ENCODE data around the gene ARAP1.

Gene ARAP1

GRCh38 chr11:72639502-72640375 lies 112.5 kb downstream of the ARAP1 start:
- TF ChIP-seq EZH2phosphoT487 (IDR thresholded peaks at IDR 0.05; ENCODE audit: borderline replicate concordance): no peak
- TF ChIP-seq CTCF (conservative IDR thresholded peaks at IDR 0.05; ENCODE audit: low read length): no peak
- H3K36me3 ChIP-seq (ENCODE audit: insufficient read depth, low read length): no peaks in the 10 kb centered on the region
- no peaks in the 10 kb centered on the region for H4K20me1 ChIP-seq (ENCODE audit: insufficient read depth, low read length, poor library complexity, severe bottlenecking)
- H3F3A ChIP-seq (ENCODE audit: low read depth): no peaks in the 10 kb centered on the region
- H3K27me3 ChIP-seq (ENCODE audit: insufficient read depth, low read length, poor library complexity, severe bottlenecking): no peaks in the 10 kb centered on the region
- H3K9me2 ChIP-seq (replicated peaks; ENCODE audit: low read depth, low read length): no peaks in the 10 kb centered on the region
- H3K79me2 ChIP-seq (ENCODE audit: insufficient read depth, low read length): no peaks in the 10 kb centered on the region
- H2AFZ ChIP-seq (ENCODE audit: low read length): no peak overlapping the region
- H3K9me3 ChIP-seq (ENCODE audit: insufficient read depth, low read depth, low read length): no peaks in the 10 kb centered on the region
- H3K9ac ChIP-seq (ENCODE audit: low read depth, low read length, poor library complexity, severe bottlenecking): no peak overlapping the region
- no peak overlapping the region for H3K4me3 ChIP-seq (ENCODE audit: low read length, poor library complexity, severe bottlenecking)
- no peak overlapping the region for H3K4me2 ChIP-seq (ENCODE audit: low read depth, low read length, poor library complexity, severe bottlenecking)
- peaks cover 2% of the 10 kb centered on the region for H3K4me1 ChIP-seq (ENCODE audit: insufficient read depth, low read length, poor library complexity, severe bottlenecking)

GRCh38 chr11:72637926-72638325 lies 114.3 kb downstream of the ARAP1 start:
- no peaks in the 10 kb centered on the region for H3F3A ChIP-seq (ENCODE audit: low read depth)
- H3K4me2 ChIP-seq (ENCODE audit: low read depth, low read length, poor library complexity, severe bottlenecking): no peak overlapping the region
- no peaks in the 10 kb centered on the region for H3K9me3 ChIP-seq (ENCODE audit: insufficient read depth, low read depth, low read length)
- no peaks in the 10 kb centered on the region for H3K36me3 ChIP-seq (ENCODE audit: insufficient read depth, low read length)
- H3K9me2 ChIP-seq (replicated peaks; ENCODE audit: low read depth, low read length): no peaks in the 10 kb centered on the region
- H3K9ac ChIP-seq (ENCODE audit: low read depth, low read length, poor library complexity, severe bottlenecking): no peak overlapping the region
- H3K4me1 ChIP-seq (ENCODE audit: insufficient read depth, low read length, poor library complexity, severe bottlenecking): peaks cover 2% of the 10 kb centered on the region
- no peaks in the 10 kb centered on the region for H3K27me3 ChIP-seq (ENCODE audit: insufficient read depth, low read length, poor library complexity, severe bottlenecking)
- TF ChIP-seq CTCF (conservative IDR thresholded peaks at IDR 0.05; ENCODE audit: low read length): no peak
- no peak for TF ChIP-seq EZH2phosphoT487 (IDR thresholded peaks at IDR 0.05; ENCODE audit: borderline replicate concordance)
- no peak overlapping the region for H2AFZ ChIP-seq (ENCODE audit: low read length)
- no peaks in the 10 kb centered on the region for H3K79me2 ChIP-seq (ENCODE audit: insufficient read depth, low read length)
- H3K4me3 ChIP-seq (ENCODE audit: low read length, poor library complexity, severe bottlenecking): no peak overlapping the region
- no peaks in the 10 kb centered on the region for H4K20me1 ChIP-seq (ENCODE audit: insufficient read depth, low read length, poor library complexity, severe bottlenecking)

- Histone ChIP-seq H3K4me3 (ENCODE audit: low read length, poor library complexity, severe bottlenecking) (no peak overlapping the region), H3K9me2 (replicated peaks; ENCODE audit: low read depth, low read length) (no peaks in the 10 kb centered on the region), H3K4me2 (ENCODE audit: low read depth, low read length, poor library complexity, severe bottlenecking) (no peak overlapping the region), H3K9ac (ENCODE audit: low read depth, low read length, poor library complexity, severe bottlenecking) (no peak overlapping the region), H4K20me1 (ENCODE audit: insufficient read depth, low read length, poor library complexity, severe bottlenecking) (no peaks in the 10 kb centered on the region), H3K36me3 (ENCODE audit: insufficient read depth, low read length) (no peaks in the 10 kb centered on the region), H3K4me1 (ENCODE audit: insufficient read depth, low read length, poor library complexity, severe bottlenecking) (peaks cover 2% of the 10 kb centered on the region), H3K79me2 (ENCODE audit: insufficient read depth, low read length) (no peaks in the 10 kb centered on the region), H3K27me3 (ENCODE audit: insufficient read depth, low read length, poor library complexity, severe bottlenecking) (no peaks in the 10 kb centered on the region), H3F3A (ENCODE audit: low read depth) (no peaks in the 10 kb centered on the region), H3K9me3 (ENCODE audit: insufficient read depth, low read depth, low read length) (no peaks in the 10 kb centered on the region), H2AFZ (ENCODE audit: low read length) (no peak overlapping the region)
- TF ChIP-seq EZH2phosphoT487 (IDR thresholded peaks at IDR 0.05; ENCODE audit: borderline replicate concordance): no peak
- no peak for TF ChIP-seq CTCF (conservative IDR thresholded peaks at IDR 0.05; ENCODE audit: low read length)
Observed at GRCh38 chr11:72637198-72637597, 115.0 kb downstream of the ARAP1 start.

All from Loucy (cell line).